ENCODE results near the gene ALDH1A3. TPM values are rescaled to one million over a fixed set of nuclear protein-coding genes. Genes with fewer than 3 reads are reported as not detected.

The ALDH1A3 gene
- total and polyA plus RNA-seq, 4 donors: 0.79 to 8.4 (median 1.4) TPM

DNA sequence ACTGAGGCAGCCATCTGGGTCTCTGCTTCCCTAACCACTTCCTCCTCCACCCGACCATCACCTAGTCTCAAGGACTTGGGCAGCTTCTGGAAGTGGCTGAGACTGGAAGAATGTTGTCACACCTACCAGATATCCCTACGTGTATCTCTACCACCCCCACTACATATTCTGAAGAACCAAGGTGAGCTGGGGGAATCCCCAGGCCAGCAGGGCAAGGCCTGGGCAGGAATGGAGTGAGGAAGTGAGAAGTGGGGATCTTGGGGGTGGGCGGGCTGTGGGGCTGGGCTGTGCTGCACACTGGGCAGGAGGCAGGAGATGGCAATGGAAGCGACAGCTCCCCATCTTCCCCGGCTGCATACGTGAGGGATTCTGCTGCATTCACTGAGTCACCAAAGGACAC lies 17.5 kb upstream of the ALDH1A3 start:
- H3K4me1 ChIP-seq (ENCODE audit: control insufficient read depth in 4 of 4, insufficient read depth in 4 of 4, low read length in 3 of 4): no peaks in the 10 kb centered on the region
- no peak overlapping the region for H3K27ac ChIP-seq (ENCODE audit: low read depth in 1 of 2, low read length in 2 of 2)
- H3K36me3 ChIP-seq (ENCODE audit: control insufficient read depth in 4 of 4, insufficient read depth in 3 of 4, low read depth in 1 of 4, low read length in 3 of 4): no peaks in the 10 kb centered on the region
- H3K4me3 ChIP-seq (ENCODE audit: low read depth in 1 of 3, low read length in 3 of 3): no peak overlapping the region
- peaks cover 0 to 15% (median 2%) of the 10 kb centered on the region in 4 donors for H3K9me3 ChIP-seq (ENCODE audit: control insufficient read depth in 4 of 4, low read length in 3 of 4)
- no peaks in the 10 kb centered on the region for H3K27me3 ChIP-seq (ENCODE audit: control insufficient read depth in 4 of 4, insufficient read depth in 4 of 4, low read length in 3 of 4)
- 88% methylated on average over 6 of the region's 6 CpGs for WGBS
- no peak for DNase-seq (ENCODE audit: low spot score)
- no peak overlapping the region for H3K9ac ChIP-seq (ENCODE audit: low read depth in 1 of 2, low read length in 2 of 2)
- TF ChIP-seq, protein P1, sequence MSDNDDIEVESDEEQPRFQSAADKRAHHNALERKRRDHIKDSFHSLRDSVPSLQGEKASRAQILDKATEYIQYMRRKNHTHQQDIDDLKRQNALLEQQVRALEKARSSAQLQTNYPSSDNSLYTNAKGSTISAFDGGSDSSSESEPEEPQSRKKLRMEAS (IDR thresholded peaks at IDR 0.05): no peak
- TF ChIP-seq, protein P2, sequence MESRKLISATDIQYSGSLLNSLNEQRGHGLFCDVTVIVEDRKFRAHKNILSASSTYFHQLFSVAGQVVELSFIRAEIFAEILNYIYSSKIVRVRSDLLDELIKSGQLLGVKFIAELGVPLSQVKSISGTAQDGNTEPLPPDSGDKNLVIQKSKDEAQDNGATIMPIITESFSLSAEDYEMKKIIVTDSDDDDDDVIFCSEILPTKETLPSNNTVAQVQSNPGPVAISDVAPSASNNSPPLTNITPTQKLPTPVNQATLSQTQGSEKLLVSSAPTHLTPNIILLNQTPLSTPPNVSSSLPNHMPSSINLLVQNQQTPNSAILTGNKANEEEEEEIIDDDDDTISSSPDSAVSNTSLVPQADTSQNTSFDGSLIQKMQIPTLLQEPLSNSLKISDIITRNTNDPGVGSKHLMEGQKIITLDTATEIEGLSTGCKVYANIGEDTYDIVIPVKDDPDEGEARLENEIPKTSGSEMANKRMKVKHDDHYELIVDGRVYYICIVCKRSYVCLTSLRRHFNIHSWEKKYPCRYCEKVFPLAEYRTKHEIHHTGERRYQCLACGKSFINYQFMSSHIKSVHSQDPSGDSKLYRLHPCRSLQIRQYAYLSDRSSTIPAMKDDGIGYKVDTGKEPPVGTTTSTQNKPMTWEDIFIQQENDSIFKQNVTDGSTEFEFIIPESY (IDR thresholded peaks at IDR 0.05): no peak

DNA sequence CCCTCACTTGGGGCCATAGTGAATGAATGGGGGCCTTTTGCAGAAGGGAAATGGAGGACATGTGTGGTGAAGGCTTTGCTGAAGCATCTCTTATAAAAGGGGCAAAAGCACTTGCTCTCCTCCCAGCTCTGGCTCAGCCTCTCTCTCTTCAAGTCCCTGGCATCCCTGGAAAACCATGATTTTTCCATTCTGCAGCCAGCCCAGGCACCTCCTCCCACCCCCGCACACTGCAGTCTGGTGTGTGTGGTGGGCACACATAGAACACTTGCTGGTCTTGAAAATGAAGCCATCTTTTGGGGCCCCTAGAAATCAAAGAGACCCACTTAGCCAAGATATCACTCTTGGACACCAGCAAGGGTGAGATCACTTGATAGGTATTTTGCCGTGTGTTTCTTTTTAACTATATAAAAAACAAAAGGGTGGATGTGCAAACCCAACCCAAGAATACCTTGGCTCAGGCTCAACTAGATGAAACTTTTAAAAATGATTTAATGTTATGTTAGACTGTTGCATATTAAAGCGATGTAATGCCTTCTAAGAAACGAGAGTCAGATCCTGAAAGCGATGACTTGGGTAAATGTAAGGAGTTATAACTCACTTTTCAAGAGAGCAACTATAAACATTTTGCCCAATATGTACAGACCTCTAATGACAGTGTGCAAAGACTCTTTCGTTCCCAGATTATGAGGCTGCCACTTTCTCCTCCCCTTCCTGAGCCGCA lies 16.4 kb upstream of the ALDH1A3 start:
- Histone ChIP-seq H3K4me3 (ENCODE audit: low read depth in 1 of 3, low read length in 3 of 3) (no peak overlapping the region), H3K9me3 (ENCODE audit: control insufficient read depth in 4 of 4, low read length in 3 of 4) (peaks cover 0 to 15% (median 2%) of the 10 kb centered on the region in 4 donors), H3K27ac (ENCODE audit: low read depth in 1 of 2, low read length in 2 of 2) (no peak overlapping the region), H3K4me1 (ENCODE audit: control insufficient read depth in 4 of 4, insufficient read depth in 4 of 4, low read length in 3 of 4) (no peaks in the 10 kb centered on the region), H3K27me3 (ENCODE audit: control insufficient read depth in 4 of 4, insufficient read depth in 4 of 4, low read length in 3 of 4) (no peaks in the 10 kb centered on the region), H3K36me3 (ENCODE audit: control insufficient read depth in 4 of 4, insufficient read depth in 3 of 4, low read depth in 1 of 4, low read length in 3 of 4) (no peaks in the 10 kb centered on the region), H3K9ac (ENCODE audit: low read depth in 1 of 2, low read length in 2 of 2) (no peak overlapping the region)
- 77% methylated on average over 7 of the region's 7 CpGs for WGBS
- TF ChIP-seq HNF4A (conservative IDR thresholded peaks at IDR 0.05) (no peak), TAF1 (conservative IDR thresholded peaks at IDR 0.05) (no peak), JUND (IDR thresholded peaks at IDR 0.05) (no peak), FOXA2 (IDR thresholded peaks at IDR 0.05) (no peak), RXRA (IDR thresholded peaks at IDR 0.05) (no peak), HNF4G (IDR thresholded peaks at IDR 0.05) (no peak), FOXA1 (IDR thresholded peaks at IDR 0.05) (no peak), RAD21 (IDR thresholded peaks at IDR 0.05) (no peak), EGR1 (IDR thresholded peaks at IDR 0.05; ENCODE audit: low read depth in 2 of 2) (no peak)
- TF ChIP-seq, protein P3, sequence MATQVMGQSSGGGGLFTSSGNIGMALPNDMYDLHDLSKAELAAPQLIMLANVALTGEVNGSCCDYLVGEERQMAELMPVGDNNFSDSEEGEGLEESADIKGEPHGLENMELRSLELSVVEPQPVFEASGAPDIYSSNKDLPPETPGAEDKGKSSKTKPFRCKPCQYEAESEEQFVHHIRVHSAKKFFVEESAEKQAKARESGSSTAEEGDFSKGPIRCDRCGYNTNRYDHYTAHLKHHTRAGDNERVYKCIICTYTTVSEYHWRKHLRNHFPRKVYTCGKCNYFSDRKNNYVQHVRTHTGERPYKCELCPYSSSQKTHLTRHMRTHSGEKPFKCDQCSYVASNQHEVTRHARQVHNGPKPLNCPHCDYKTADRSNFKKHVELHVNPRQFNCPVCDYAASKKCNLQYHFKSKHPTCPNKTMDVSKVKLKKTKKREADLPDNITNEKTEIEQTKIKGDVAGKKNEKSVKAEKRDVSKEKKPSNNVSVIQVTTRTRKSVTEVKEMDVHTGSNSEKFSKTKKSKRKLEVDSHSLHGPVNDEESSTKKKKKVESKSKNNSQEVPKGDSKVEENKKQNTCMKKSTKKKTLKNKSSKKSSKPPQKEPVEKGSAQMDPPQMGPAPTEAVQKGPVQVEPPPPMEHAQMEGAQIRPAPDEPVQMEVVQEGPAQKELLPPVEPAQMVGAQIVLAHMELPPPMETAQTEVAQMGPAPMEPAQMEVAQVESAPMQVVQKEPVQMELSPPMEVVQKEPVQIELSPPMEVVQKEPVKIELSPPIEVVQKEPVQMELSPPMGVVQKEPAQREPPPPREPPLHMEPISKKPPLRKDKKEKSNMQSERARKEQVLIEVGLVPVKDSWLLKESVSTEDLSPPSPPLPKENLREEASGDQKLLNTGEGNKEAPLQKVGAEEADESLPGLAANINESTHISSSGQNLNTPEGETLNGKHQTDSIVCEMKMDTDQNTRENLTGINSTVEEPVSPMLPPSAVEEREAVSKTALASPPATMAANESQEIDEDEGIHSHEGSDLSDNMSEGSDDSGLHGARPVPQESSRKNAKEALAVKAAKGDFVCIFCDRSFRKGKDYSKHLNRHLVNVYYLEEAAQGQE (IDR thresholded peaks at IDR 0.05): no peak
- TF ChIP-seq, protein P4, sequence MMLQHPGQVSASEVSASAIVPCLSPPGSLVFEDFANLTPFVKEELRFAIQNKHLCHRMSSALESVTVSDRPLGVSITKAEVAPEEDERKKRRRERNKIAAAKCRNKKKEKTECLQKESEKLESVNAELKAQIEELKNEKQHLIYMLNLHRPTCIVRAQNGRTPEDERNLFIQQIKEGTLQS (IDR thresholded peaks at IDR 0.05): no peak
- DNase-seq (ENCODE audit: low spot score): no peak
